ENCODE measurements around the gene SLC13A3. TPM values are rescaled to one million over a fixed set of nuclear protein-coding genes. Genes with fewer than 3 reads are reported as not detected.

SLC13A3 gene
- total RNA-seq, 1 donor from 2014 or later = not detected

- Histone ChIP-seq H3K4me3 (no peak overlapping the region), H3K27ac (no peak overlapping the region), H3K4me1 (no peaks in the 10 kb centered on the region), H3K9me3 (peaks cover 4 to 11% of the 10 kb centered on the region in 2 donors), H3K36me3 (no peaks in the 10 kb centered on the region), H3K27me3 (no peaks in the 10 kb centered on the region)
- intact Hi-C loops (cut with DNase I) = no loop called here
- no peak for TF ChIP-seq CTCF (IDR thresholded peaks at IDR 0.05)
- no peak for DNase-seq (ENCODE audit: low spot score in 2 of 2)
Measured at GRCh38 chr20:46671866-46672542, 20.7 kb upstream of the SLC13A3 start.

- H3K36me3 ChIP-seq = no peaks in the 10 kb centered on the region
- intact Hi-C loops (cut with DNase I) = no loop called here
- no peak for TF ChIP-seq CTCF (IDR thresholded peaks at IDR 0.05)
Measured at GRCh38 chr20:46670585-46671584, 19.6 kb upstream of the SLC13A3 start.

GRCh38 chr20:46670228-46670584, 18.9 kb upstream of the SLC13A3 start:
- Histone ChIP-seq H3K4me1 (no peaks in the 10 kb centered on the region), H3K36me3 (no peaks in the 10 kb centered on the region), H3K4me3 (no peak overlapping the region), H3K9me3 (peaks cover 4 to 11% of the 10 kb centered on the region in 2 donors), H3K27me3 (no peaks in the 10 kb centered on the region), H3K27ac (no peak overlapping the region)
- DNase-seq (ENCODE audit: low spot score in 2 of 2) = no peak
- no peak for TF ChIP-seq CTCF (IDR thresholded peaks at IDR 0.05)
- intact Hi-C loops (cut with DNase I) = no loop called here

More at GRCh38 chr20:46670585-46671584, 19.6 kb upstream of the SLC13A3 start:
- H3K9me3 ChIP-seq = peaks cover 4 to 11% of the 10 kb centered on the region in 2 donors
- H3K27me3 ChIP-seq = no peaks in the 10 kb centered on the region
- no peak overlapping the region for H3K4me3 ChIP-seq
- H3K4me1 ChIP-seq = no peaks in the 10 kb centered on the region
- no peak overlapping the region for H3K27ac ChIP-seq
- DNase-seq (ENCODE audit: low spot score in 2 of 2) = no peak

GRCh38 chr20:46666818-46667515, 15.7 kb upstream of the SLC13A3 start:
- intact Hi-C loops (cut with DNase I) = no loop called here
- TF ChIP-seq CTCF (IDR thresholded peaks at IDR 0.05) = no peak
- Histone ChIP-seq H3K4me3 (no peak overlapping the region), H3K4me1 (no peaks in the 10 kb centered on the region), H3K36me3 (no peaks in the 10 kb centered on the region), H3K27ac (no peak overlapping the region), H3K9me3 (peaks cover 4 to 11% of the 10 kb centered on the region in 2 donors), H3K27me3 (no peaks in the 10 kb centered on the region)
- DNase-seq (ENCODE audit: low spot score in 2 of 2) = no peak

GRCh38 chr20:46666306-46666705, 15.0 kb upstream of the SLC13A3 start:
- DNase-seq (ENCODE audit: low spot score in 2 of 2) = no peak
- H3K36me3 ChIP-seq = no peaks in the 10 kb centered on the region
- no peak for TF ChIP-seq CTCF (IDR thresholded peaks at IDR 0.05)
- H3K4me1 ChIP-seq = no peaks in the 10 kb centered on the region
- H3K27me3 ChIP-seq = no peaks in the 10 kb centered on the region
- no peak overlapping the region for H3K4me3 ChIP-seq
- intact Hi-C loops (cut with DNase I) = no loop called here
- H3K27ac ChIP-seq = no peak overlapping the region
- H3K9me3 ChIP-seq = peaks cover 4 to 11% of the 10 kb centered on the region in 2 donors

Data from ascending aorta (tissue), 2 donors.